Kidney tubule cell (primary cell): Measurements from ENCODE around the gene PLA2G2E.
"Not testable (repeated sequence)": the region's sequence is repeated elsewhere in the genome, so short reads cannot be mapped to it uniquely, and the experiment has no call there.

Source experiments
- DNase-seq: peaks from one replicate; pipeline ENCODE4 v3.0.0-alpha.2; 2018; ENCODE audit warnings: low spot score

Gene PLA2G2E

DNA sequence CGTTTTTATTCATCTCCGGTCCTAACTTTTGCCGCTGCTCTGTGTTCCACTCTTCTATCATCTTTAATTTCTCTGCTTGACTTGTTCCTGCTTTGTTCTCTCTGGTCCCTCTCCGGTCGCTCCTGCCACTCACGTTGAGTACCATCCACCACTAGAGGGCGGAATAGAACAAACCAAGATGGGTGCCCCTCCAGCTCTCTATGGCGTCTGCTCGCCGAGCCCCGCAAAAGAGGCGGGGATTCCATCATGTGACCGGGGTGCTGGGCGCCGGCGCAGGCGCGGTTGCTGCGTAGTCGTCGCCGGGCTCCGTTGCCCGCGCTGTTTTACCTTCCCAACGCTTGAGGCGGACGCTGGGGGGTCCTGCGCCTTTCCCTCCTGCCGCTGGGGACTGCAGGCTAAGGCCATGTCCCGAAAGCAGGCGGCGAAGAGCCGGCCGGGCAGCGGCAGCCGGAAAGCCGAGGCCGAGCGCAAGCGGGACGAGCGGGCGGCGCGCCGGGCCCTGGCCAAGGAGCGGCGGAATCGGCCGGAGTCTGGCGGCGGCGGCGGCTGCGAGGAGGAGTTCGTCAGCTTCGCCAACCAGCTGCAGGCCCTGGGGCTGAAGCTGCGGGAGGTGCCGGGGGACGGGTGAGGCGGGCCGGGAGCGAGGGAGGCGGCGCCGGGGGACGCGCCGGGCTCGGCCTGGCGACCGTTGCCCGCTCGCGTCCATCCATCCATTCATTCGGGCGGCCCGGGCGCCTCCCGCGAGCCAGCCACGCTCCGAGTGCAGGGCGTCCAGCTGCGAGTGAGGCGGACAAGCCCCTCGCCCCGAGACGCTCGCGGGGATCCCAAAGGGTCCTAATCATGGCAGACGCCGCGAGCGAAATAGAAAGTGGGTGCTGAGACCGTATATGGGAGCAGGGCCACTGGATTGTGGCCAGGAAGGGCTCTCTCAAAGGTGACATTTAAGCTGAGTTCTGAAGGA is 41.0 kb downstream of the PLA2G2E start, which contains the start of gene OTUD3:
Gene OTUD3, plus strand, starts transcription at position 285 of the 961 bp plus-strand sequence. Its CDS starts 119 bp downstream, at position 404.
- peak; percentile 98 for DNase-seq

GRCh38 chr1:19880841-19881240 is 42.6 kb downstream of the PLA2G2E start:
- not testable (repeated sequence) for DNase-seq

GRCh38 chr1:19879661-19880060 is 43.8 kb downstream of the PLA2G2E start:
- no peak for DNase-seq

GRCh38 chr1:19879227-19879626 is 44.2 kb downstream of the PLA2G2E start:
- DNase-seq, result no peak

- DNase-seq, result no peak
These were observed 44.8 kb downstream of the PLA2G2E start for GRCh38 chr1:19878637-19878985.

DNA sequence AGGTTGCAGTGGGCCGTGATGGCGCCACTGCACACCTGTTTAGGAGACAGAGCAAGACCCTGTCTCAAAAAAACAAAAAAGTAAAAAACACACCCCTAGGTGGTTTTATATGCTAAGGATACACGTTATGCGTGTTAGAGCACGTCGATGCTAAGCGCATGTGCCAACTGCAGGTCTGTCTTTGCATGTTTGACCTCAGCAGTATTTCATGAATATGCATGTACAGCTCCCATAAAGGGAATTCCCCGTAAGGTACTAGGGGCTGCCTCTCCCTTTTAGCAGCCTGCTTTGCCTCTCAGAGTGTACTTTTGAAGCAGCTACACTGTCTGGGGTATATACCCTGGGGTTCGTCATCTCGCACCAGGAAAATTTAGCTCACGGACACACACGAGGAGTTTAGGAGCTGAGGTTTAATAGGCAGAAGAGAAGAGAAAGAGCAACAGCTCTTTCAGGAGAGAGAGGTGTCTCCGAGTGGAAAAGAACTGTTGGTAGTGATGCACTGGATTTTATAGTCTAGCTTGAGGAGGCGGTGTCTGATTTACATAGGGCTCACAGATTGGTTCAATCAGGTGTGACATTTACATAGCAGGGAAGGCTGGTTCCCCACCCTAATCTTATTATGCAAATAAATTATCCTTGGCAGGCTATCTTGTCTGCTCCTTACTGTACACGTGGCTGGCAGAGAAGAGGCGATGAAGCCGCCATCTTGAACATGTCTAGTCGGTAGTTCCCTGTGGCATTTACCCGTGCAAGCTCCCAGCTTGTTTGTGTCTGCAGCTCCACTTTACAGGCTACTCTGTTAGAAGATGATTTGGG is 45.4 kb downstream of the PLA2G2E start:
- peak; percentile 82 for DNase-seq

DNA sequence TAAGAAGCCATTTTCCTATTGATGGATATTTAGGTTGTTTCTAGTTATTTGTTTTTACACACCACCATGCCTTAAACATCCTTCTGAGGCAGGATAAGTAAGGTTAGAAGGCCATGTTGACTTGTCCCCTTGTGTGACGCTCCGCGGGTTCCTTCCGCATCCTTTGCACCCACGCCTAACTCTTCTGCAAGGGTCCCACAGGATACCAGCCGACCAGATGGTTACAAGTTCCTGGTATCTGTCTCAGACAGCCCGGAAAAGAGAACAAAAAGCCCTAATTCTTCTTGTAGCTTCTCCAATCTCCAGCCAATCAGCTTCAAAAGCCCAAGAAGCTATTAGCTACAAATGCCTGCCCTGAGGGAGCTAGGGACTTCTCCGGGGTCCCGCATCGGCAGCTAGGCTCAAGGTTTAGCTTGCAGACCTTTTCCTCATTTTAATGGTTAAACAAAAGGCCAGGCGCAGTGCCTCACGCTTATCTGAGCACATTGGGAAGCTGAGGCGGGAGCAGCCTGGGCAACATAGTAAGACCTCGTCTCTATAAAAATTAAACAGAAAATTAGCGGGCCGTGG is 46.2 kb downstream of the PLA2G2E start:
- no peak for DNase-seq

DNA sequence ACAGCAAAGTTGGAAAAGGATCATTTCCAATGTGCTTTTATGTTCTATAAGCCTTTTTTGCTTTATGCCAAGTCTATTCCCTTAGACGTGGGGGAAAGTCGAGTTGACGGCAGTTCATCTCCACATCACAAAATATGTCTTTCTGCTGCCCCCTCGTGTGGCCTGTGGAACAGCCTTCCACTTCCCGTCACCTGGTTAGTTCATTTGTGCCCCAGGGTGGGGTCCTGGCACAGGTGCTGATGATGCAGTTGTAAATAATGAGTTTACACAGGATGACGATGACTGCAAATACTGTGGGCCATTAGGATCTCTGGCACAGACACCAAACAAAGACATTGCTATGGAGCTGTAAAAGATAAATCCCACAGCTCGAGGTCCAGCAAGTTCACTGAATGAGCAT is 51.2 kb downstream of the PLA2G2E start:
- peak; percentile 50 for DNase-seq
